Heart right ventricle (tissue), 16 donors: Measurements from ENCODE around the gene MFF. TPM values are rescaled to one million over a fixed set of nuclear protein-coding genes. Genes with fewer than 3 reads are reported as not detected.

ENCODE experiments used
- ATAC-seq, 8 donors: fragments of 200-7000 bp; cut with Tn5 transposase; one replicate each; pipeline ENCODE4 v1.9.1; 2020; ENCODE audit warnings: mild to moderate bottlenecking in 8 of 8, moderate library complexity in 8 of 8, moderate number of reproducible peaks in 1 of 8
- DNase-seq, 2 donors: peaks; one replicate each; pipeline ENCODE4 v3.0.0-alpha.2; 2020
- H3K27ac ChIP-seq, 10 donors: fragments of 200-600 bp; sonication (generic) in 2 of 10; one replicate each; pipeline versions ENCODE4 v1.5.0 to v1.8.0; 2020 to 2022; ENCODE audit warnings: mild to moderate bottlenecking in 3 of 10
- H3K27me3 ChIP-seq, 7 donors: fragments of 200-600 bp; one replicate each; pipeline ENCODE4 v1.8.0; 2021 to 2022; ENCODE audit warnings: mild to moderate bottlenecking in 2 of 7
- H3K36me3 ChIP-seq, 9 donors: fragments of 200-600 bp; sonication (generic) in 1 of 9; one replicate each; pipeline versions ENCODE4 v1.5.0 to v1.8.0; 2020 to 2022; ENCODE audit warnings: mild to moderate bottlenecking in 2 of 9
- H3K4me1 ChIP-seq, 9 donors: fragments of 200-600 bp; sonication (generic) in 1 of 9; one replicate each; pipeline versions ENCODE4 v1.5.0 to v1.8.0; 2020 to 2022; ENCODE audit warnings: mild to moderate bottlenecking in 4 of 9
- H3K4me3 ChIP-seq, 10 donors: fragments of 200-600 bp; sonication (generic) in 2 of 10; one replicate each; pipeline versions ENCODE4 v1.5.0 to v1.8.0; 2020 to 2022; ENCODE audit warnings: mild to moderate bottlenecking in 7 of 10, moderate library complexity in 2 of 10
- H3K9me3 ChIP-seq, 11 donors: fragments of 200-600 bp in 10 of 11; sonication (generic) in 2 of 11; one replicate each; pipeline versions ENCODE4 v1.5.0 to v1.8.0; 2013 to 2022; ENCODE audit warnings: mild to moderate bottlenecking in 2 of 11, control low read depth in 1 of 11, moderate library complexity in 1 of 11
- WGBS, 2 donors: extraction: QIAGEN DNeasy Blood & Tissue Kit; methylation state at CpG; one replicate each; pipeline ENCODE4 v1.1.7; 2013; ENCODE audit warnings: inconsistent platforms in 1 of 2; 5-methylcytosine and 5-hydroxymethylcytosine counted together
- intact Hi-C, 10 donors: fragments of 100-400 bp; cut with DNase I; formaldehyde crosslinking; loops; one replicate each; pipeline versions ENCODE4 v1.11.1 to v1.14.2; 2022
- polyA plus RNA-seq, 2 donors: library from polyadenylated mRNA; stranded (reverse); fragments of 200-250 nt; gene quantifications; one replicate each; pipeline ENCODE4 v1.2.3, GENCODE V29; 2013
- total RNA-seq, 10 donors: library from RNA; stranded (reverse); fragmentation: NEBNext Ultra II Directional in 3 of 10; extraction: Animal tissue kit (Norgen Biotek cat#: 25700) in 3 of 10; gene quantifications; one replicate each; pipeline versions ENCODE4 v1.2.1 to v1.2.4, GENCODE V29; 2021 to 2023
- TF ChIP-seq, protein P1 (sequence below), 9 donors: fragments of 200-600 bp; sonication (generic) in 2 of 9; IDR thresholded peaks; one replicate each; pipeline versions ENCODE4 v1.5.0 to v1.8.0; 2021 to 2022; ENCODE audit warnings: antibody characterized with exemption in 9 of 9, mild to moderate bottlenecking in 5 of 9, moderate library complexity in 1 of 9
- donor health status: Arrhythmogenic right ventricular cardiomyopathy.
- donor health status: ischemic (EF 13 %, LVEDD 7.1; RV severe dilation, severe dysfunction).
- donor health status: healthy with polysubstance abuse.
- donor health status: DM: no; HTN: yes; CAD: no.
- donor health status: DM: no; HTN: no; CAD: no.
- donor health status: ischemic (EF 25% LVEDD 6.9; RV normal size, moderate dysfunction).
- donor health status: ischemic (EF 25% LVEDD 5.7; RV mildly dilated, moderate dysfunction).
- donor health status: healthy.
- donor health status: DM: yes; HTN: yes; CAD: no.
- donor health status: Ischemic cardiomyopathy.
- donor health status: ischemic (EF 35%, LVEDD 5.7; RV mildly dilated, moderate dysfunction).
- donor health status: nonischemic (EF 11% LVEDD 7.7; RV severe dilation, severe dysfunction).
- donor health status: DM: yes; HTN: yes; CAD: no.
- donor health status: PGD.
- donor health status: ischemic (EF 29% LVEDD 5.4; RV normal size, mild dysfunction).
- donor health status: nonischemic (EF 23%, LVEDD 6.1; RV moderate dilation, normal function).

MFF gene
- total and polyA plus RNA-seq, 12 donors, result 58.4 to 102 (median 77.7) TPM

DNA sequence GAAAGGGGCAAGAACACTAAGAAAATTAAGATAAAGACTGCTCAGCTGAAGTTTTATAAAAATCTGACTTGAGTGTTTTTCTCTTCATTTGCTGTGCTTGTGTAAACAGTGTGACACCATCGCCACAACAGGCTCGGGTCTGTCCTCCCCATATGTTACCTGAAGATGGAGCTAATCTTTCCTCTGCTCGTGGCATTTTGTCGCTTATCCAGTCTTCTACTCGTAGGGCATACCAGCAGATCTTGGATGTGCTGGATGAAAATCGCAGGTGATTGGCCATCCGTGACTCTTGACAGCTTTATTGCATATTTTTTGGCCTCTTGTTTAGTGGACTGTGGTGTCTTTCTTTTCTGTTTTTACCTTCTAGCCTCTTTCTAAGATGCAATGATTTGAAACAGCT, 22.1 kb downstream of the MFF start:
- TF ChIP-seq, protein P1, sequence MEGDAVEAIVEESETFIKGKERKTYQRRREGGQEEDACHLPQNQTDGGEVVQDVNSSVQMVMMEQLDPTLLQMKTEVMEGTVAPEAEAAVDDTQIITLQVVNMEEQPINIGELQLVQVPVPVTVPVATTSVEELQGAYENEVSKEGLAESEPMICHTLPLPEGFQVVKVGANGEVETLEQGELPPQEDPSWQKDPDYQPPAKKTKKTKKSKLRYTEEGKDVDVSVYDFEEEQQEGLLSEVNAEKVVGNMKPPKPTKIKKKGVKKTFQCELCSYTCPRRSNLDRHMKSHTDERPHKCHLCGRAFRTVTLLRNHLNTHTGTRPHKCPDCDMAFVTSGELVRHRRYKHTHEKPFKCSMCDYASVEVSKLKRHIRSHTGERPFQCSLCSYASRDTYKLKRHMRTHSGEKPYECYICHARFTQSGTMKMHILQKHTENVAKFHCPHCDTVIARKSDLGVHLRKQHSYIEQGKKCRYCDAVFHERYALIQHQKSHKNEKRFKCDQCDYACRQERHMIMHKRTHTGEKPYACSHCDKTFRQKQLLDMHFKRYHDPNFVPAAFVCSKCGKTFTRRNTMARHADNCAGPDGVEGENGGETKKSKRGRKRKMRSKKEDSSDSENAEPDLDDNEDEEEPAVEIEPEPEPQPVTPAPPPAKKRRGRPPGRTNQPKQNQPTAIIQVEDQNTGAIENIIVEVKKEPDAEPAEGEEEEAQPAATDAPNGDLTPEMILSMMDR (IDR thresholded peaks at IDR 0.05), result no peak
- H3K27ac ChIP-seq, result no peak overlapping the region
- intact Hi-C loops, result no loop called here
- H3K4me3 ChIP-seq, result no peak overlapping the region
- ATAC-seq (no peak), DNase-seq (no peak)
- H3K4me1 ChIP-seq, result no peaks in the 10 kb centered on the region
- H3K9me3 ChIP-seq, result no peaks in the 10 kb centered on the region
- no peaks in the 10 kb centered on the region for H3K27me3 ChIP-seq
- H3K36me3 ChIP-seq, result peaks cover 0 to 95% (median 6%) of the 10 kb centered on the region in 9 donors
- WGBS, 2 donors, result 87 to 88% methylated on average over 7 of the region's 7 CpGs

DNA sequence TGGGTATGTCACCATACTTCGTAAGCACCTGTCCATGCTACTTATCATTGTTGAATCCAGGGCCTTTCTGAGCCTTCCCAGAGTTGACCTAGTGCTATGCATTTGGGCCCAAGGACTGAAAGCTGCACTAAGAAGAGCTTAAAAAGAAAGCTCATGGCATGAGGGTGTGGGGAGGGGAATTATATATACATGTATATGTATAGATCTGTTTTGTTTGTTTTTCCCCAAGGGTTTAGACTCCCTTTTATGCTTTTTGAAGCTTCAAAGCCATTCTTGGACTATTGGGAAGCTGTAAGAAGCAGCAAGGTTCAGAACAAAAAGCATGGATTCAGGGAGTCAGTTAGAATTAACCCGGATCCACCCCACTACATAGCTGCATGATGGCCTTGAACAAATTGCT, 23.3 kb downstream of the MFF start:
- no peaks in the 10 kb centered on the region for H3K27me3 ChIP-seq
- H3K9me3 ChIP-seq, result no peaks in the 10 kb centered on the region
- ATAC-seq (no peak), DNase-seq (no peak)
- H3K4me1 ChIP-seq, result no peaks in the 10 kb centered on the region
- TF ChIP-seq, protein P1 (IDR thresholded peaks at IDR 0.05), result no peak
- peaks cover 0 to 94% (median 8%) of the 10 kb centered on the region in 9 donors for H3K36me3 ChIP-seq
- no peak overlapping the region for H3K4me3 ChIP-seq
- no peak overlapping the region for H3K27ac ChIP-seq
- WGBS, 2 donors, result 94 to 100% methylated on average over 2 of the region's 2 CpGs
- intact Hi-C loops, result no loop called here

DNA sequence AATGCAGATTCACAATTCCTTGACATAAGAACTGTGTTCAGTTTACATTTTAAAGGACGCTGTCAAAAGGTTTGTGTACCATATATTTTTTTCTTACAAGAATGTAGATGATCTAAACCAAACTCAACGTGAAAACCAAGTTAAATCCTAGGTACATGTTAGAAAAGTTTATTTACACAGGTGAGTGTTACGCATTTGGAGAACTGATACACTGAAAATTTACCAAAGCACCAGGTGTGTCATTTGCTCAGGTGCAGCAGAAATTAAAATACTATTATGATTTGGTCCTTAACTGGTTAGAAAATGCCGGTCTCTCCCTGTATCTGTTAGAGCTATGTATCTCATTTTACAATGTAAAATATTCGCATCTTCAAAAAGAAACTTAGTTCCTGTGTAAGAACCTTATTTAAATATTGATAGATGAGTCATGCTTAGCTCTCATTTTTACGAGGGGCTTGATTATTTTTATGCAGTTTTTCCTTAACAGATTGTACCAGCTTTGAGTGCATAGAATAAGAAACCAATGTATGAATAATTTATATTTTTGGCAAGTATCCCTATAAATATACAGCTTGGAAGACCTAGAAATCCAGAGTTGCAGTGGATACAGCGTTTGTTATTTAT, 25.1 kb downstream of the MFF start:
- 96% methylated on average over 7 of the region's 7 CpGs for WGBS, 2 donors
- H3K4me3 ChIP-seq, result no peak overlapping the region
- no peaks in the 10 kb centered on the region for H3K4me1 ChIP-seq
- H3K9me3 ChIP-seq, result no peaks in the 10 kb centered on the region
- intact Hi-C loops, result no loop called here
- H3K27me3 ChIP-seq, result no peaks in the 10 kb centered on the region
- DNase-seq (no peak), ATAC-seq (no peak)
- H3K36me3 ChIP-seq, result peaks cover 0 to 96% (median 8%) of the 10 kb centered on the region in 9 donors
- TF ChIP-seq, protein P1 (IDR thresholded peaks at IDR 0.05), result no peak
- no peak overlapping the region for H3K27ac ChIP-seq

DNA sequence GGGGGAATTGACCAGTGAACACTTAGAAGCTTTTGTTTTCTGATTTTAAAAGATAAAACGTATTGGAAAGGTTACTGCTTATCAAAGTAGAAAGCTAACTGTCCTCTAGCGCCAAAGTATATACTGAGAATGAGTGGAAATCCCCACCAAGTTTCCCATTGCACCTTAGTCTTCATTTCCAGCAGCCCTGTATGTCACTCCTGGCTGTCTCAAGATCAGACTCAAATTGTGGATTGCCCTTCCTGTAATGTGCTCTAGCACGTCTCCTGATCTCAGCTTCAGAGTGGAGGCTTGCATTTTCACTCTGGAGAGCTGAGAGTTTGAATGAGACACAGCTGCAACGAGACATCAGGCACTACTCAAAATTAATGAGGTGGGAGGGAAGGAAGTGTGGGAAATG, 26.6 kb downstream of the MFF start:
- intact Hi-C loops, result no loop called here
- Histone ChIP-seq H3K9me3 (no peaks in the 10 kb centered on the region), H3K27me3 (no peaks in the 10 kb centered on the region), H3K36me3 (peaks cover 0 to 96% (median 17%) of the 10 kb centered on the region in 9 donors), H3K27ac (no peak overlapping the region), H3K4me1 (no peaks in the 10 kb centered on the region), H3K4me3 (no peak overlapping the region)
- WGBS, 2 donors, result 69 to 80% methylated on average over 4 of the region's 4 CpGs
- ATAC-seq (no peak), DNase-seq (no peak)
- TF ChIP-seq, protein P1 (IDR thresholded peaks at IDR 0.05), result no peak
